Neural progenitor cell (in vitro differentiated cells): ENCODE data around the gene CRISPLD2. TPM values are rescaled to one million over a fixed set of nuclear protein-coding genes. Genes with fewer than 3 reads are reported as not detected.
"Not testable (repeated sequence)": the region's sequence is repeated elsewhere in the genome, so short reads cannot be mapped to it uniquely, and the experiment has no call there.

ENCODE experiments used
- DNase-seq: peaks from one replicate; pipeline ENCODE4 v3.0.0-alpha.2; 2016; ENCODE audit warnings: low spot score
- H2AFZ ChIP-seq: fragments of 200-600 bp; sonication (generic); replicated peaks from 2 replicates; pipeline ENCODE4 v1.6.1; 2016; ENCODE audit warnings: antibody characterized with exemption
- H3F3A ChIP-seq: fragments of 200-600 bp; sonication (generic); 2 replicates; pipeline ENCODE4 v1.6.1; 2016; ENCODE audit warnings: antibody characterized with exemption, low read depth
- H3K27ac ChIP-seq: fragments of 200-600 bp; sonication (generic); 2 replicates; pipeline ENCODE4 v1.5.1; 2016; ENCODE audit warnings: mild to moderate bottlenecking
- H3K27me3 ChIP-seq: fragments of 200-600 bp; sonication (generic); 2 replicates; pipeline ENCODE4 v1.6.1; 2016; ENCODE audit warnings: mild to moderate bottlenecking, moderate library complexity
- H3K36me3 ChIP-seq: fragments of 200-600 bp; sonication (generic); 2 replicates; pipeline ENCODE4 v1.5.1; 2016
- H3K4me1 ChIP-seq: fragments of 200-600 bp; sonication (generic); 2 replicates; pipeline ENCODE4 v1.6.1; 2016; ENCODE audit warnings: mixed run types
- H3K4me2 ChIP-seq: fragments of 200-600 bp; sonication (generic); 2 replicates; pipeline ENCODE4 v1.6.1; 2016
- H3K4me3 ChIP-seq: fragments of 200-600 bp; sonication (generic); 2 replicates; pipeline ENCODE4 v1.5.1; 2016
- H3K79me2 ChIP-seq: fragments of 200-600 bp; sonication (generic); 2 replicates; pipeline ENCODE4 v1.6.1; 2016; ENCODE audit warnings: low read depth
- H3K9ac ChIP-seq: fragments of 200-600 bp; sonication (generic); 2 replicates; pipeline ENCODE4 v1.6.1; 2016
- H3K9me3 ChIP-seq: fragments of 200-600 bp; sonication (generic); 2 replicates; pipeline ENCODE4 v1.5.1; 2016; ENCODE audit warnings: low read depth
- H4K20me1 ChIP-seq: fragments of 200-600 bp; sonication (generic); 2 replicates; pipeline ENCODE4 v1.6.1; 2016; ENCODE audit warnings: low read depth
- H3K27ac Mint-ChIP-seq: 3 replicates; pipeline ENCODE4 v1.8.0; 2021; ENCODE audit warnings: mixed read lengths
- H3K27me3 Mint-ChIP-seq: 2 replicates; pipeline ENCODE4 v1.8.0; 2022; ENCODE audit warnings: low read depth, mild to moderate bottlenecking, inconsistent platforms, moderate library complexity, mixed read lengths; ENCODE audit not compliant: insufficient read depth
- H3K36me3 Mint-ChIP-seq: 3 replicates; pipeline ENCODE4 v1.8.0; 2021; ENCODE audit warnings: mixed read lengths
- H3K4me1 Mint-ChIP-seq: 3 replicates; pipeline ENCODE4 v1.8.0; 2021; ENCODE audit warnings: mixed read lengths
- H3K4me3 Mint-ChIP-seq: 3 replicates; pipeline ENCODE4 v1.8.0; 2021; ENCODE audit warnings: mild to moderate bottlenecking, moderate library complexity, mixed read lengths
- H3K9me3 Mint-ChIP-seq: 3 replicates; pipeline ENCODE4 v1.8.0; 2020; ENCODE audit warnings: mixed read lengths
- EZH2 ChIP-seq: fragments of 200-600 bp; sonication (generic); IDR thresholded peaks from 2 replicates; pipeline ENCODE4 v1.6.1; 2017; ENCODE audit warnings: antibody characterized with exemption, mild to moderate bottlenecking, moderate library complexity
- EZH2phosphoT487 ChIP-seq: fragments of 200-600 bp; sonication (generic); IDR thresholded peaks from 2 replicates; pipeline ENCODE4 v1.6.1; 2017; ENCODE audit warnings: antibody characterized with exemption
- total RNA-seq: library from RNA; depleted of rRNA; stranded (reverse); fragments of >200 nt; gene quantifications from 2 replicates; pipeline ENCODE4 v1.2.3, GENCODE V29; 2015; ENCODE audit warnings: low replicate concordance
- TF ChIP-seq, protein P1 (sequence below): fragments of 200-600 bp; sonication (generic); IDR thresholded peaks from 2 replicates; pipeline ENCODE4 v1.5.1; 2017; ENCODE audit warnings: antibody characterized with exemption, mild to moderate bottlenecking

The CRISPLD2 gene
- total RNA-seq, 1 donor from 2014 or later = 0.11 TPM

DNA sequence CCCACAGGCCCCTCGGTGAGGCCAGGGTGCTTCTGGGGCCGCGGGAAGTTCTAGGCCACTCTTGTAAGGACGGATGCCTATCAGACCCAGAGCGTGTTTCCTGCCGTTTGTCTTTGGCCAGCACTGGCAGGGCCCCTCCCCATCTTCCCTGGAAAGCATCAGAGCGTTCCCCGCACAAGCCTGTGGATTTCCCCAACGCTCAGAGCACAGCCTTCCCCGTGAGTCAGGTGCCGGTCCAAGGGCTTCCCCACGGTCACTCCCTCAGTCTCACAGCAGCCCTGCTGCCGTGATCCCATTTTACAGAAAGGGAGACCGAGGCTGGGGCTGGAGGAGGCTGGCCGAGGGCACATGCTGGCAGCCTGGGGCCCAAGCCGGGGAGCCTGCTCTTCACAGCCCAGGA is 33.7 kb downstream of the CRISPLD2 start:
- Histone ChIP-seq H3K79me2 (no peaks in the 10 kb centered on the region), H2AFZ (no peak overlapping the region)
- no peak overlapping the region for H3K4me3 Mint-ChIP-seq

DNA sequence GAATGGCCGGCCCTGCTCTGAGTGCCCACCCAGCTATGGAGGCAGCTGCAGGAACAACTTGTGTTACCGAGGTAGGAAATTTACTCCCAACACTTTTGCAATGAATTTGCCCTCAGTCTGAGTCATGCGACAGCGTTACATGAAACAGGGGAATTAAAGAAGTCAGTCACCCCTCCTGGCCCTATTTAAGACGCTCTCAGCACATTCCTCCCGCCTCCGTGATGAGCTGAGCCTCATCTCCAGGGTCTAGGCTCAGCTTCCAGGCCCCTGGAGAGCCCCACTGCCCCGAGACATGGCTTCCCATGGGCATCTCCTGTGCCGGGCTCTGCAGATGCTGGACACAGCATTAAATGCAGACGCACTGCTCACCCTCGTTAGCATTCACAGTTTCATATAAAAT is 35.0 kb downstream of the CRISPLD2 start:
- H3F3A ChIP-seq = no peaks in the 10 kb centered on the region
- H3K79me2 ChIP-seq = no peaks in the 10 kb centered on the region
- no peak for DNase-seq
- no peaks in the 10 kb centered on the region for H3K9me3 ChIP-seq
- H3K27ac Mint-ChIP-seq = peak overlapping the region; percentile 78
- peaks cover 17% of the 10 kb centered on the region for H3K9me3 Mint-ChIP-seq
- no peaks in the 10 kb centered on the region for H4K20me1 ChIP-seq
- no peak overlapping the region for H3K4me3 ChIP-seq
- H3K36me3 Mint-ChIP-seq = peaks cover 2% of the 10 kb centered on the region
- H3K27ac ChIP-seq = no peak overlapping the region
- H3K27me3 Mint-ChIP-seq = peaks cover 17% of the 10 kb centered on the region
- no peak overlapping the region for H3K4me3 Mint-ChIP-seq
- no peak overlapping the region for H3K9ac ChIP-seq
- H3K4me2 ChIP-seq = no peak overlapping the region
- H3K36me3 ChIP-seq = no peaks in the 10 kb centered on the region
- no peak overlapping the region for H2AFZ ChIP-seq
- TF ChIP-seq, protein P1, sequence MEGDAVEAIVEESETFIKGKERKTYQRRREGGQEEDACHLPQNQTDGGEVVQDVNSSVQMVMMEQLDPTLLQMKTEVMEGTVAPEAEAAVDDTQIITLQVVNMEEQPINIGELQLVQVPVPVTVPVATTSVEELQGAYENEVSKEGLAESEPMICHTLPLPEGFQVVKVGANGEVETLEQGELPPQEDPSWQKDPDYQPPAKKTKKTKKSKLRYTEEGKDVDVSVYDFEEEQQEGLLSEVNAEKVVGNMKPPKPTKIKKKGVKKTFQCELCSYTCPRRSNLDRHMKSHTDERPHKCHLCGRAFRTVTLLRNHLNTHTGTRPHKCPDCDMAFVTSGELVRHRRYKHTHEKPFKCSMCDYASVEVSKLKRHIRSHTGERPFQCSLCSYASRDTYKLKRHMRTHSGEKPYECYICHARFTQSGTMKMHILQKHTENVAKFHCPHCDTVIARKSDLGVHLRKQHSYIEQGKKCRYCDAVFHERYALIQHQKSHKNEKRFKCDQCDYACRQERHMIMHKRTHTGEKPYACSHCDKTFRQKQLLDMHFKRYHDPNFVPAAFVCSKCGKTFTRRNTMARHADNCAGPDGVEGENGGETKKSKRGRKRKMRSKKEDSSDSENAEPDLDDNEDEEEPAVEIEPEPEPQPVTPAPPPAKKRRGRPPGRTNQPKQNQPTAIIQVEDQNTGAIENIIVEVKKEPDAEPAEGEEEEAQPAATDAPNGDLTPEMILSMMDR = no peak
- no peak for TF ChIP-seq EZH2
- no peak for TF ChIP-seq EZH2phosphoT487
- no peaks in the 10 kb centered on the region for H3K27me3 ChIP-seq
- peaks cover 8% of the 10 kb centered on the region for H3K4me1 Mint-ChIP-seq
- H3K4me1 ChIP-seq = no peaks in the 10 kb centered on the region

More for the DNA sequence above, 33.7 kb downstream of the CRISPLD2 start:
- Mint-ChIP-seq H3K27ac (peak overlapping the region; percentile 60), H3K36me3 (peaks cover 2% of the 10 kb centered on the region), H3K9me3 (peaks cover 13% of the 10 kb centered on the region), H3K27me3 (peaks cover 18% of the 10 kb centered on the region), H3K4me1 (peaks cover 10% of the 10 kb centered on the region)
- Histone ChIP-seq H3K9ac (no peak overlapping the region), H3F3A (no peaks in the 10 kb centered on the region), H4K20me1 (peaks cover under 1% of the 10 kb centered on the region), H3K36me3 (no peaks in the 10 kb centered on the region), H3K4me3 (no peak overlapping the region), H3K27ac (no peak overlapping the region), H3K9me3 (no peaks in the 10 kb centered on the region), H3K27me3 (peaks cover 10% of the 10 kb centered on the region), H3K4me1 (peaks cover 5% of the 10 kb centered on the region), H3K4me2 (no peak overlapping the region)
- no peak for DNase-seq
- TF ChIP-seq EZH2 = no peak
- TF ChIP-seq, protein P1 = no peak
- no peak for TF ChIP-seq EZH2phosphoT487

DNA sequence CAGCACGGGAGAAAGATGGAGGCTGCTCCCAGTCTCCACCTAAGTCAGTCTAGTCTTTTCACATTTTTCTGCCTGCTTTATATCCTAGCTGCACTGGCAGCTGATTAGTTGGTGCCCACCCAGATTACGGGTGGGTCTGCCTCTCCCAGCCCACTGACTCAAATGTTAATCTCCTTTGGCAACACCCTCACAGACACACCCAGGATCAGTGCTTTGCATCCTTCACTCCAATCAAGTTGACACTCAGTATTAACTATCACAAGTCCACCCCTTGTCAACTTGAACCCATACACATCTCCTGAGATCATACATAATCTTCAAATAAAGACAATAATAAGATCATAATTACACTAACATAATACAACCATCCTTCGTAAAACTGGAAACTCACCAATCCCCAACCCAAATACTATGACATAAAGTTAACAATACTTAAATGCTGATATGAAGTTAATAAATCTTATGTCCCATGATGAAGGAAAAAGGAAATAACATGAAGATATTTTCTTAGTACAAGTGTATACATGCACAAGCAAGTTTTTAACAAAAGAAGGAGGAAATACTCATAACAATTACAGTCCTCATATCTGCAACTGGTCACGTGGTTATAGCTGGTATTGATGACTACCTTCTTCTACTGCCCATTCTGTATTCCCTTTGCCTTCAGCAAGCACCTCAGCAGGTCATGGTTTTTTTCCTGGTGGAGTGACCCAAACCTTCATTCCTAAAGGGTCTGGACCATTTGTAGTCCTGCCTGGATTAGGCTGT is 35.8 kb downstream of the CRISPLD2 start:
- H3K9ac ChIP-seq, H3F3A ChIP-seq, H3K27ac ChIP-seq, H3K27me3 ChIP-seq, H3K4me1 ChIP-seq, H2AFZ ChIP-seq, H3K27ac Mint-ChIP-seq, H4K20me1 ChIP-seq, H3K4me3 ChIP-seq, H3K36me3 Mint-ChIP-seq, H3K36me3 ChIP-seq, H3K4me1 Mint-ChIP-seq, H3K9me3 ChIP-seq, DNase-seq, H3K79me2 ChIP-seq, H3K4me2 ChIP-seq: not testable (repeated sequence)
- peaks cover 20% of the 10 kb centered on the region for H3K9me3 Mint-ChIP-seq
- H3K27me3 Mint-ChIP-seq = peaks cover 14% of the 10 kb centered on the region
- peak overlapping the region; percentile 20 for H3K4me3 Mint-ChIP-seq

DNA sequence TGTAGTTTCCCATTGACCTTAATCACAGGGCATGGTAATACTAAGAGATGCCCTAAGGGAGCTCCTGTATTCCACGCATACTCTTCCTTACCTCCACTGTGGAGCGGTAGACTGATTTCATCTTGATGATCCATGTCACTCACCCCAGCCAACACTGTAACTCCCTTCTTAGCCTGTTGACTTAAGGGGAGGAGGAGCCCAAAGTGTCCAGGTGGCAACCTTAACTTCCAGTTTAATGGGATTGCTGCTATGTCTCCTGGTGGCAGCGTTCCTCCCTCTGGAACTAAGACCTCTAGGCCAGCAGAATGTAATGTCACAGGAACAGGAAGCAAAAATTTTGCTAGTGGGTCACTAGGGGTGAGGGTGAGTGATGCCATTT is 36.4 kb downstream of the CRISPLD2 start:
- not testable (repeated sequence) for H3K36me3 ChIP-seq

DNA sequence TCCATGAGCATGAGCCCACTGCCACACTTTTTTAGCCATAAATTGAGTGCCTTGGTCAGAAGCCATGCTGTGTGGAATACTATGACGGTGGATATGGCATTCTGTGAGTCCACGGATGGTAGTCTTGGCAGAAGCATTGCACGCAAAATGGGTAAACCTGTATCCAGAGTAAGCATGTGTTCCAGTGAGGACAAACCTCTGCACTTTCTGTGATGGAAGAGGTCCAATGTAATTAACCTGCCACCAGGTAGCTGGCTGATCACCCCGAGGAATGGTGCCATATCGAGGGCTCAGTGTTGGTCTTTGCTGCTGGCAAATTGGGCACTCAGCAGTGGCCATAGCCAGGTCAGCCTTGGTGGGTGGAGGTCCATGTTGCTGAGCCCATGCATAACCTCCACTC is 37.0 kb downstream of the CRISPLD2 start:
- not testable (repeated sequence) for H3K27ac ChIP-seq, H3K9ac ChIP-seq, H3K4me3 ChIP-seq, H3K27ac Mint-ChIP-seq, H4K20me1 ChIP-seq, H3K4me1 Mint-ChIP-seq, H3K36me3 Mint-ChIP-seq, H3K27me3 ChIP-seq, DNase-seq, H2AFZ ChIP-seq, H3K36me3 ChIP-seq, H3K79me2 ChIP-seq, H3K4me1 ChIP-seq, H3F3A ChIP-seq, H3K4me3 Mint-ChIP-seq, H3K4me2 ChIP-seq, H3K9me3 ChIP-seq
- Mint-ChIP-seq H3K27me3 (peaks cover 12% of the 10 kb centered on the region), H3K9me3 (peaks cover 23% of the 10 kb centered on the region)

More for the DNA sequence above, 36.4 kb downstream of the CRISPLD2 start:
- H3K27me3 Mint-ChIP-seq = peaks cover 12% of the 10 kb centered on the region
- not testable (repeated sequence) for H3K4me3 ChIP-seq, H3K4me1 ChIP-seq, H3K27ac ChIP-seq, H3K27me3 ChIP-seq, H3F3A ChIP-seq, H3K4me1 Mint-ChIP-seq, H4K20me1 ChIP-seq, H3K79me2 ChIP-seq, H3K36me3 Mint-ChIP-seq, H3K4me2 ChIP-seq, H2AFZ ChIP-seq, DNase-seq, H3K27ac Mint-ChIP-seq, H3K9ac ChIP-seq, H3K4me3 Mint-ChIP-seq, H3K9me3 ChIP-seq
- peaks cover 20% of the 10 kb centered on the region for H3K9me3 Mint-ChIP-seq
